ENCODE results near the gene VIPAS39. TPM values are rescaled to one million over a fixed set of nuclear protein-coding genes. Genes with fewer than 3 reads are reported as not detected.
"Not testable (repeated sequence)": the region's sequence is repeated elsewhere in the genome, so short reads cannot be mapped to it uniquely, and the experiment has no call there.

The VIPAS39 gene
- total RNA-seq, 1 experiment from 2014 or later = 30.2 TPM

- in situ Hi-C loops (cut with HindIII; ENCODE audit: low sequenced_read_pairs); DNase-seq (ENCODE audit: low spot score): not testable (repeated sequence)
These were observed 41.3 kb downstream of the VIPAS39 start for GRCh38 chr14:77416098-77416497.

GRCh38 chr14:77415403-77416030 lies 41.9 kb downstream of the VIPAS39 start:
- DNase-seq (ENCODE audit: low spot score); in situ Hi-C loops (cut with HindIII; ENCODE audit: low sequenced_read_pairs): not testable (repeated sequence)

- in situ Hi-C loops (cut with HindIII; ENCODE audit: low sequenced_read_pairs) = no loop called here
- DNase-seq (ENCODE audit: low spot score) = peak; percentile 8
These were observed 48.3 kb downstream of the VIPAS39 start for GRCh38 chr14:77409131-77409533.

GRCh38 chr14:77407158-77407557 lies 50.2 kb downstream of the VIPAS39 start:
- no peak for DNase-seq (ENCODE audit: low spot score)
- in situ Hi-C loops (cut with HindIII; ENCODE audit: low sequenced_read_pairs) = no loop called here

- no peak for DNase-seq (ENCODE audit: low spot score)
- in situ Hi-C loops (cut with HindIII; ENCODE audit: low sequenced_read_pairs) = no loop called here
These were observed 50.7 kb downstream of the VIPAS39 start for GRCh38 chr14:77406718-77407117.

- DNase-seq (ENCODE audit: low spot score) = no peak
- in situ Hi-C loops (cut with HindIII; ENCODE audit: low sequenced_read_pairs) = no loop called here
These were observed 51.3 kb downstream of the VIPAS39 start for GRCh38 chr14:77406086-77406485.

GRCh38 chr14:77403768-77404167 lies 53.6 kb downstream of the VIPAS39 start:
- in situ Hi-C loops (cut with HindIII; ENCODE audit: low sequenced_read_pairs) = no loop called here
- DNase-seq (ENCODE audit: low spot score) = no peak

- DNase-seq (ENCODE audit: low spot score) = no peak
- in situ Hi-C loops (cut with HindIII; ENCODE audit: low sequenced_read_pairs) = no loop called here
These were observed 57.2 kb downstream of the VIPAS39 start for GRCh38 chr14:77400216-77400615.

GRCh38 chr14:77390188-77390587 lies 67.2 kb downstream of the VIPAS39 start:
- DNase-seq (ENCODE audit: low spot score) = no peak
- in situ Hi-C loops (cut with HindIII; ENCODE audit: low sequenced_read_pairs) = no loop called here

- in situ Hi-C loops (cut with HindIII; ENCODE audit: low sequenced_read_pairs) = no loop called here
- no peak for DNase-seq (ENCODE audit: low spot score)
These were observed 78.7 kb downstream of the VIPAS39 start for GRCh38 chr14:77378701-77379100.

GRCh38 chr14:77377502-77377844 lies 79.9 kb downstream of the VIPAS39 start:
- no peak for DNase-seq (ENCODE audit: low spot score)
- in situ Hi-C loops (cut with HindIII; ENCODE audit: low sequenced_read_pairs) = no loop called here

- DNase-seq (ENCODE audit: low spot score) = peak; percentile 88
- in situ Hi-C loops (cut with HindIII; ENCODE audit: low sequenced_read_pairs) = no loop called here
These were observed 80.5 kb downstream of the VIPAS39 start, which contains the start of the genes SAMD15 and TMED8 for GRCh38 chr14:77376771-77377501. SAMD15 (plus strand) TSS chr14:77377379; CDS start chr14:77377419, 40 bp downstream. TMED8 (minus strand) TSS chr14:77377094; CDS start chr14:77377053, 41 bp downstream.

Other genes with a start within 250 kb of the VIPAS39 start
- gene NGB, start 186.4 kb downstream of the VIPAS39 start, total RNA-seq (2014; rRNA removed; shearing (Covaris generic)) = not detected in 2 replicates
- gene POMT2, start 136.7 kb downstream of the VIPAS39 start, total RNA-seq (2014; rRNA removed; shearing (Covaris generic)) = 25.5 and 27.5 TPM in 2 replicates
- 37.3 and 64.7 TPM in 2 replicates for gene GSTZ1, start 136.6 kb downstream of the VIPAS39 start, total RNA-seq (2014; rRNA removed; shearing (Covaris generic))
- gene TMED8, start 80.5 kb downstream of the VIPAS39 start, total RNA-seq (2014; rRNA removed; shearing (Covaris generic)) = 5.3 and 6.1 TPM in 2 replicates
- 5.8 and 6.6 TPM in 2 replicates for gene SAMD15, start 80.2 kb downstream of the VIPAS39 start, total RNA-seq (2014; rRNA removed; shearing (Covaris generic))
- gene NOXRED1, start 34.1 kb downstream of the VIPAS39 start, total RNA-seq (2014; rRNA removed; shearing (Covaris generic)) = not detected in 2 replicates
- gene AHSA1, start 492 bp upstream of the VIPAS39 start, total RNA-seq (2014; rRNA removed; shearing (Covaris generic)) = 141 and 215 TPM in 2 replicates
- 0.37 and 0.68 TPM in 2 replicates for gene ISM2, start 41.2 kb upstream of the VIPAS39 start, total RNA-seq (2014; rRNA removed; shearing (Covaris generic))
- gene SPTLC2, start 159.0 kb upstream of the VIPAS39 start, total RNA-seq (2014; rRNA removed; shearing (Covaris generic)) = 17.9 and 20.6 TPM in 2 replicates

Measured in G401 (cell line).